ENCODE results near the gene DTL. TPM values are rescaled to one million over a fixed set of nuclear protein-coding genes. Genes with fewer than 3 reads are reported as not detected.
A peak's percentile ranks its signal among the peaks of the same experiment; 100 is the strongest.

The DTL gene
- polyA plus RNA-seq, 2 of the 4 experiments (the other 2 are of a cell fraction), result 22.0 to 30.2 TPM

DNA sequence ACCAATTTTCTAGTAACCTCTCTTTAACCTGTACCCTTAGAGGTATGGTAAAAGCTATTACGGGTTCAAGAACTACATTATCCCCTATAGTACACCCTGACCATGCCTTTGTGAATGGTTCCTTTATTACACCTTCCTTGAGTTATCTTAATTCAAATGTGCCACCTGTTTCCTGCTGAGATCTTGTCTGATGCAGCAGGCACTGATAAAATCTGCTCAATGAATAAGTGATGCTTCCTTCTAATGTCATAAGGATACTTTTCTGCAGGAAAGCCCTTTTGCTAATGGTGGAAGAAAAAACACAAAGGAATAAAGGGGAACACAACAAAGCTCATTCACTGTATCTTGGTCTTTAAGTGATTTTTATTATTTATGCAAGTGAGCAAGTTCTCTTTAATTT lies 26.0 kb upstream of the DTL start:
- Histone ChIP-seq H3K9me3 (no peaks in the 10 kb centered on the region), H3K4me3 (no peak overlapping the region), H3K4me2 (no peak overlapping the region), H3K4me1 (peaks cover 13% of the 10 kb centered on the region), H3K27ac (no peak overlapping the region)
- CTCF ChIA-PET, result interaction anchor here (0.8 to 4.3 kb wide), 8 partner anchors 10 to 446 kb away, joined by 3 to 47 read pairs (median 4); partner anchors contain the start of genes DTL and INTS7
- ATAC-seq (no peak), DNase-seq (ENCODE audit: low read depth in 1 of 2, low spot score in 1 of 2) (no peak), FAIRE-seq (no peak)
- POLR2A ChIA-PET, result interaction anchor here (1.2 to 1.6 kb wide), 2 partner anchors 25 to 26 kb away, joined by 5 to 11 read pairs; partner anchors contain the start of genes DTL and INTS7
- TF ChIP-seq CBX8 (IDR thresholded peaks at IDR 0.05), result no peak
- TF ChIP-seq CEBPB (IDR thresholded peaks at IDR 0.05), result no peak
- no peak for TF ChIP-seq HOXB5 (CRISPR knock-in tag; IDR thresholded peaks at IDR 0.05)
- TF ChIP-seq JUN (IDR thresholded peaks at IDR 0.05), result no peak
- no peak for TF ChIP-seq POLR2AphosphoS2 (conservative IDR thresholded peaks at IDR 0.05; ENCODE audit: low read length)
- no peak for TF ChIP-seq HDAC2 (IDR thresholded peaks at IDR 0.05)
- no peak for TF ChIP-seq CHD2 (IDR thresholded peaks at IDR 0.05; ENCODE audit: low read length, partially characterized antibody)
- no peak for TF ChIP-seq EHF (CRISPR knock-in tag; IDR thresholded peaks at IDR 0.05)
- no peak for TF ChIP-seq POLR2A (IDR thresholded peaks at IDR 0.05; ENCODE audit: low read length)
- no peak for TF ChIP-seq ZFP36 (IDR thresholded peaks at IDR 0.05; ENCODE audit: borderline replicate concordance, partially characterized antibody)
- TF ChIP-seq FOSL2 (IDR thresholded peaks at IDR 0.05), result no peak
- TF ChIP-seq FOSL2 (CRISPR knock-in tag; IDR thresholded peaks at IDR 0.05), result no peak
- no peak for TF ChIP-seq RAD21 (conservative IDR thresholded peaks at IDR 0.05 in 1 of 2, IDR thresholded peaks at IDR 0.05 in 1 of 2)
- no peak for TF ChIP-seq CBX2 (IDR thresholded peaks at IDR 0.05; ENCODE audit: borderline replicate concordance, low read depth)
- TF ChIP-seq CHD4 (IDR thresholded peaks at IDR 0.05; ENCODE audit: borderline replicate concordance), result no peak
- TF ChIP-seq GATA3 (IDR thresholded peaks at IDR 0.05; ENCODE audit: borderline replicate concordance), result no peak
- no peak for TF ChIP-seq HOXB13 (CRISPR knock-in tag; IDR thresholded peaks at IDR 0.05; ENCODE audit: low read depth)
- no peak for TF ChIP-seq MAZ (IDR thresholded peaks at IDR 0.05; ENCODE audit: borderline replicate concordance, low read depth, low read length)
- TF ChIP-seq FOSB (CRISPR knock-in tag; IDR thresholded peaks at IDR 0.05), result no peak
- no peak for TF ChIP-seq RARB (CRISPR knock-in tag; IDR thresholded peaks at IDR 0.05)
- 97% methylated on average over 1 of the region's 1 CpG for WGBS (ENCODE audit: missing lambda C conversion rate)

DNA sequence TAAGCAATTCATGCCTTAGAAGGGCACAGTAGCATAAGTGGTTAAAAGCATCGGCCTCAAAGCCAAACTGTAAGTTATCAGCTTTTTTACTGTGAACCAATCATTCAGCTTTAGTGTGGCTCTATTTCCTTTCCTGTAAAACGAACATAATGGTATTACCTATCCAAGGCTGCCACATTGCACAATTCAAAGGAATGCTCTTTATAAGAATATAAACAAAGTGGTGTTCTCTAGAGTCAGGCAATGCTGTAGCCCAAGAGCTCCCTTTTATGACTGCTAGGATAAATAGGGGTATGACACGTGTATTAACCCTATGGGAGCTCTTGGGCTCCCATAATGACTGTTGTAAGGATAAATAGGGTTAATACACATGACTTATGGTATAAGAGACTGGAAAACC lies 25.5 kb upstream of the DTL start:
- no peaks in the 10 kb centered on the region for H3K9me3 ChIP-seq
- ChIA-PET CTCF (interaction anchor here (0.8 to 4.3 kb wide), 7 partner anchors 10 to 446 kb away, joined by 3 to 47 read pairs (median 5); partner anchors contain the start of genes DTL and INTS7), POLR2A (interaction anchor here (1.2 to 1.6 kb wide), 2 partner anchors 25 to 26 kb away, joined by 5 to 11 read pairs; partner anchors contain the start of genes DTL and INTS7)
- 82% methylated on average over 3 of the region's 3 CpGs for WGBS (ENCODE audit: missing lambda C conversion rate)
- no peak overlapping the region for H3K4me2 ChIP-seq
- TF ChIP-seq JUNB (IDR thresholded peaks at IDR 0.05) (no peak), PHF8 (IDR thresholded peaks at IDR 0.05; ENCODE audit: borderline replicate concordance, low read depth) (no peak), ZC3H11A (IDR thresholded peaks at IDR 0.05) (no peak)
- FAIRE-seq (no peak), DNase-seq (ENCODE audit: low read depth in 1 of 2, low spot score in 1 of 2) (no peak), ATAC-seq (no peak)
- H3K4me3 ChIP-seq, result no peak overlapping the region
- H3K4me1 ChIP-seq, result peaks cover 13% of the 10 kb centered on the region
- no peak overlapping the region for H3K27ac ChIP-seq

- POLR2A ChIA-PET, result no interaction called here
- H3K9me3 ChIP-seq, result no peaks in the 10 kb centered on the region
- peak; percentile 51 for FAIRE-seq
- TF ChIP-seq HOXB5 (CRISPR knock-in tag; IDR thresholded peaks at IDR 0.05), result no peak
- no peak for TF ChIP-seq GATA3 (IDR thresholded peaks at IDR 0.05; ENCODE audit: borderline replicate concordance)
- TF ChIP-seq RCOR1 (IDR thresholded peaks at IDR 0.05; ENCODE audit: low read depth, low read length), result no peak
- TF ChIP-seq TFCP2L1 (CRISPR knock-in tag; IDR thresholded peaks at IDR 0.05), result no peak
- TF ChIP-seq SREBF2 (IDR thresholded peaks at IDR 0.05), result no peak
- no peak for TF ChIP-seq MYC (IDR thresholded peaks at IDR 0.05; ENCODE audit: borderline replicate concordance, low read length)
- TF ChIP-seq, protein P1, sequence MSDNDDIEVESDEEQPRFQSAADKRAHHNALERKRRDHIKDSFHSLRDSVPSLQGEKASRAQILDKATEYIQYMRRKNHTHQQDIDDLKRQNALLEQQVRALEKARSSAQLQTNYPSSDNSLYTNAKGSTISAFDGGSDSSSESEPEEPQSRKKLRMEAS (IDR thresholded peaks at IDR 0.05), result peak; percentile 42; the same call in 1 of the 2 replicates
- TF ChIP-seq RFX5 (IDR thresholded peaks at IDR 0.05), result no peak
- TF ChIP-seq NR3C1 (IDR thresholded peaks at IDR 0.05), result no peak
- TF ChIP-seq HOXA7 (CRISPR knock-in tag; IDR thresholded peaks at IDR 0.05), result no peak
- TF ChIP-seq PBX3 (IDR thresholded peaks at IDR 0.05), result no peak
- no peak for TF ChIP-seq HES2 (IDR thresholded peaks at IDR 0.05)
Measured at GRCh38 chr1:212012034-212012740, 23.4 kb upstream of the DTL start.

More at GRCh38 chr1:212012034-212012740, 23.4 kb upstream of the DTL start:
- WGBS (ENCODE audit: missing lambda C conversion rate), result 54% methylated on average over 7 of the region's 7 CpGs
- no peak overlapping the region for H3K4me2 ChIP-seq
- DNase-seq (ENCODE audit: low read depth in 1 of 2, low spot score in 1 of 2) (peak; percentile 75 to 76), ATAC-seq (peak; percentile 98)
- no peak overlapping the region for H3K4me3 ChIP-seq
- CTCF ChIA-PET, result interaction anchor here (0.6 to 3.0 kb wide), 12 partner anchors 10 to 443 kb away, joined by 3 to 71 read pairs (median 4); partner anchors contain the start of genes DTL and INTS7
- H3K4me1 ChIP-seq, result peaks cover 13% of the 10 kb centered on the region
- H3K27ac ChIP-seq, result 0 out of 6 replicates have a peak overlapping the region, but pooled peaks of 1 of the 2 experiments have one; percentile 37
